Measurements from ENCODE around the gene CNTN5.

GRCh38 chr11:100093698-100094097 lies 1072.9 kb downstream of the CNTN5 start:
- no peak for TF ChIP-seq POLR2A (IDR thresholded peaks at IDR 0.05; ENCODE audit: low read length)
- no peak for TF ChIP-seq GATA1 (IDR thresholded peaks at IDR 0.05; ENCODE audit: low read depth, low read length)
